Loucy (cell line): ENCODE data around the gene TMEM108.

Experiments
- H2AFZ ChIP-seq: fragments of 200-600 bp; sonication (generic); 2 replicates; pipeline ENCODE4 v1.6.0; 2016; ENCODE audit warnings: antibody characterized with exemption, mild to moderate bottlenecking, low read length, moderate library complexity
- H3F3A ChIP-seq: fragments of 200-600 bp; 2 replicates; pipeline ENCODE4 v1.6.0; 2016; ENCODE audit warnings: antibody characterized with exemption, low read depth, mild to moderate bottlenecking
- H3K27me3 ChIP-seq: fragments of 200-600 bp; sonication (generic); 2 replicates; pipeline ENCODE4 v1.6.1; 2014; ENCODE audit warnings: low read length, mild to moderate bottlenecking; ENCODE audit not compliant: insufficient read depth, poor library complexity, severe bottlenecking
- H3K36me3 ChIP-seq: fragments of 200-600 bp; sonication (generic); 2 replicates; pipeline ENCODE4 v1.6.1; 2016; ENCODE audit warnings: low read length; ENCODE audit not compliant: insufficient read depth
- H3K4me1 ChIP-seq: fragments of 200-600 bp; sonication (generic); 2 replicates; pipeline ENCODE4 v1.5.1; 2014; ENCODE audit warnings: low read length, mild to moderate bottlenecking; ENCODE audit not compliant: insufficient read depth, poor library complexity, severe bottlenecking
- H3K4me2 ChIP-seq: fragments of 200-600 bp; sonication (generic); 2 replicates; pipeline ENCODE4 v1.6.0; 2014; ENCODE audit warnings: antibody characterized with exemption, low read length, low read depth, mild to moderate bottlenecking; ENCODE audit not compliant: poor library complexity, severe bottlenecking
- H3K4me3 ChIP-seq: fragments of 200-600 bp; sonication (generic); 2 replicates; pipeline ENCODE4 v1.5.1; 2014; ENCODE audit warnings: low read length, mild to moderate bottlenecking, mixed read lengths; ENCODE audit not compliant: poor library complexity, severe bottlenecking
- H3K79me2 ChIP-seq: fragments of 200-600 bp; sonication (generic); 2 replicates; pipeline ENCODE4 v1.6.1; 2014; ENCODE audit warnings: low read length; ENCODE audit not compliant: insufficient read depth
- H3K9ac ChIP-seq: fragments of 200-600 bp; sonication (generic); 2 replicates; pipeline ENCODE4 v1.6.0; 2014; ENCODE audit warnings: mild to moderate bottlenecking, low read depth, low read length, moderate library complexity; ENCODE audit not compliant: poor library complexity, severe bottlenecking
- H3K9me2 ChIP-seq: fragments of 200-600 bp; sonication (generic); replicated peaks from 2 replicates; pipeline ENCODE4 v1.6.1; 2016; ENCODE audit warnings: low read depth, low read length, mixed read lengths
- H3K9me3 ChIP-seq: fragments of 200-600 bp; sonication (generic); 2 replicates; pipeline ENCODE4 v1.6.1; 2014; ENCODE audit warnings: mild to moderate bottlenecking, antibody characterized with exemption, low read length, low read depth; ENCODE audit not compliant: insufficient read depth
- H4K20me1 ChIP-seq: fragments of 200-600 bp; sonication (generic); 2 replicates; pipeline ENCODE4 v1.6.0; 2014; ENCODE audit warnings: antibody characterized with exemption, low read length, mild to moderate bottlenecking; ENCODE audit not compliant: insufficient read depth, poor library complexity, severe bottlenecking
- CTCF ChIP-seq: fragments of 200-600 bp; sonication (generic); conservative IDR thresholded peaks from 2 replicates; pipeline ENCODE4 v1.5.1; 2014; ENCODE audit warnings: mild to moderate bottlenecking, antibody characterized with exemption, low read length
- EZH2phosphoT487 ChIP-seq: fragments of 200-600 bp; IDR thresholded peaks from 2 replicates; pipeline ENCODE4 v1.6.1; 2018; ENCODE audit warnings: antibody characterized with exemption, mild to moderate bottlenecking, moderate library complexity, borderline replicate concordance

Gene TMEM108

GRCh38 chr3:133152056-133152455 is 113.9 kb downstream of the TMEM108 start:
- H3K9me3 ChIP-seq: no peaks in the 10 kb centered on the region
- H3K4me2 ChIP-seq: no peak overlapping the region
- H3K4me1 ChIP-seq: no peaks in the 10 kb centered on the region
- H3K36me3 ChIP-seq: no peaks in the 10 kb centered on the region
- no peaks in the 10 kb centered on the region for H3K9me2 ChIP-seq
- H2AFZ ChIP-seq: no peak overlapping the region
- no peaks in the 10 kb centered on the region for H3K27me3 ChIP-seq
- H4K20me1 ChIP-seq: no peaks in the 10 kb centered on the region
- TF ChIP-seq CTCF: no peak
- no peak overlapping the region for H3K9ac ChIP-seq
- no peaks in the 10 kb centered on the region for H3F3A ChIP-seq
- no peak overlapping the region for H3K4me3 ChIP-seq
- H3K79me2 ChIP-seq: no peaks in the 10 kb centered on the region

- TF ChIP-seq CTCF (no peak), EZH2phosphoT487 (no peak)
- H3K9ac ChIP-seq: no peak overlapping the region
- H3K9me3 ChIP-seq: no peaks in the 10 kb centered on the region
- H2AFZ ChIP-seq: no peak overlapping the region
- H3K9me2 ChIP-seq: no peaks in the 10 kb centered on the region
- H3K36me3 ChIP-seq: no peaks in the 10 kb centered on the region
- H4K20me1 ChIP-seq: no peaks in the 10 kb centered on the region
- no peak overlapping the region for H3K4me2 ChIP-seq
- H3K27me3 ChIP-seq: no peaks in the 10 kb centered on the region
- no peak overlapping the region for H3K4me3 ChIP-seq
- H3K4me1 ChIP-seq: no peaks in the 10 kb centered on the region
- no peaks in the 10 kb centered on the region for H3K79me2 ChIP-seq
- no peaks in the 10 kb centered on the region for H3F3A ChIP-seq
Observed at GRCh38 chr3:133152681-133153220, 114.6 kb downstream of the TMEM108 start.

GRCh38 chr3:133153382-133153781 is 115.2 kb downstream of the TMEM108 start:
- H3K36me3 ChIP-seq: no peaks in the 10 kb centered on the region
- no peaks in the 10 kb centered on the region for H3F3A ChIP-seq
- no peaks in the 10 kb centered on the region for H3K9me3 ChIP-seq
- H3K9me2 ChIP-seq: no peaks in the 10 kb centered on the region
- no peak overlapping the region for H3K4me3 ChIP-seq
- no peaks in the 10 kb centered on the region for H3K27me3 ChIP-seq
- no peaks in the 10 kb centered on the region for H4K20me1 ChIP-seq
- no peak overlapping the region for H2AFZ ChIP-seq
- no peak overlapping the region for H3K4me2 ChIP-seq
- no peaks in the 10 kb centered on the region for H3K79me2 ChIP-seq
- TF ChIP-seq EZH2phosphoT487: no peak
- no peak for TF ChIP-seq CTCF
- H3K4me1 ChIP-seq: no peaks in the 10 kb centered on the region
- no peak overlapping the region for H3K9ac ChIP-seq
